K562 (cell line): ENCODE data around the gene BTG2. TPM values are rescaled to one million over a fixed set of nuclear protein-coding genes. Genes with fewer than 3 reads are reported as not detected.

ENCODE experiments used
- ATAC-seq: fragments of 200-7000 bp; cut with Tn5 transposase; 3 replicates; pipeline ENCODE4 v1.9.1; 2020; ENCODE audit warnings: moderate library complexity
- BruUV-seq: library from RNA; stranded (reverse); fragments of 400-500 nt; replicated peaks from 2 replicates; lab custom pipeline; 2021; lab: Mats Ljungman, UMichigan
- CTCF ChIA-PET: fragments of 300-600 bp; formaldehyde crosslinking; extraction: SDS; loops from one replicate; lab custom pipeline; 2021; ENCODE audit warnings: low intra/inter-chr PET ratio; lab: Yijun Ruan, JAX
- POLR2A ChIA-PET: fragments of 300-600, 350-650 bp; sonication (Branson Sonifier 250); formaldehyde crosslinking; extraction: SDS; loops from one replicate; lab custom pipeline; 2021; ENCODE audit warnings: antibody characterized with exemption, inconsistent platforms; lab: Yijun Ruan, JAX
- DNase-seq, 4 experiments: peaks; one replicate each; pipeline versions ENCODE4 v3.0.0 to v3.0.0-alpha.2; 2011 to 2018; ENCODE audit warnings: low spot score in 3 of 4, mixed read lengths in 3 of 4; ENCODE audit errors: extremely low read depth in 1 of 4
- FAIRE-seq: peaks from 2 replicates; lab custom pipeline; 2011; peaks lifted over from hg19 to GRCh38; lab: Jason Lieb, UNC
- H2AFZ ChIP-seq: 2 replicates; pipeline ENCODE4 v1.6.0; 2011; ENCODE audit warnings: low read depth, low read length, control low read depth, inconsistent platforms
- H3K27ac ChIP-seq: fragments of 200-600 bp; 3 replicates; pipeline ENCODE4 v1.8.0; 2011; ENCODE audit warnings: low read depth, mild to moderate bottlenecking, control low read depth, inconsistent platforms, low read length, moderate library complexity, mixed read lengths; ENCODE audit errors: extremely low read depth
- H3K27me3 ChIP-seq, 2 experiments: fragments of 300-600 bp in 1 of 2; 2 replicates in 1 of 2; 3 replicates in 1 of 2; pipeline versions ENCODE4 v1.6.0 to v1.8.0; 2011; ENCODE audit warnings: inconsistent platforms in 2 of 2, low read length in 2 of 2, mild to moderate bottlenecking in 1 of 2, mixed read lengths in 1 of 2, moderate library complexity in 1 of 2; ENCODE audit not compliant: control insufficient read depth in 2 of 2, insufficient read depth in 2 of 2
- H3K36me3 ChIP-seq: fragments of 300-600 bp; 3 replicates; pipeline ENCODE4 v1.8.0; 2011; ENCODE audit warnings: mild to moderate bottlenecking, low read length, inconsistent platforms; ENCODE audit not compliant: control insufficient read depth, insufficient read depth
- H3K4me1 ChIP-seq, 2 experiments: fragments of 200-600 bp in 1 of 2; replicated peaks in 1 of 2; 2 replicates in 1 of 2; 3 replicates in 1 of 2; pipeline versions ENCODE4 v1.5.1 to v1.8.0; 2011; ENCODE audit warnings: inconsistent platforms in 2 of 2, low read length in 2 of 2, mild to moderate bottlenecking in 1 of 2, mixed read lengths in 1 of 2, moderate library complexity in 1 of 2; ENCODE audit not compliant: control insufficient read depth in 2 of 2, insufficient read depth in 2 of 2
- H3K4me2 ChIP-seq: 2 replicates; pipeline ENCODE4 v1.6.1; 2011; ENCODE audit warnings: low read length, control low read depth, inconsistent platforms, mixed read lengths; ENCODE audit not compliant: insufficient read depth
- H3K4me3 ChIP-seq: fragments of 200-600 bp; sonication (generic), shearing (Covaris generic); 2 replicates; pipeline ENCODE4 v1.5.1; 2016; ENCODE audit warnings: control low read depth, inconsistent platforms
- H3K79me2 ChIP-seq: fragments of 200-600 bp; 3 replicates; pipeline ENCODE4 v1.8.0; 2011; ENCODE audit warnings: low read length, inconsistent platforms; ENCODE audit not compliant: control insufficient read depth, insufficient read depth
- H3K9ac ChIP-seq, 2 experiments: 2 replicates each; pipeline versions ENCODE4 v1.6.0 to v1.6.1; 2011; ENCODE audit warnings: low read depth in 2 of 2, low read length in 2 of 2, control low read depth in 1 of 2, inconsistent platforms in 1 of 2, mild to moderate bottlenecking in 1 of 2, mixed read lengths in 1 of 2; ENCODE audit not compliant: insufficient read depth in 1 of 2
- H3K9me1 ChIP-seq: one replicate; pipeline ENCODE4 v1.6.0; 2011; ENCODE audit warnings: inconsistent platforms, mild to moderate bottlenecking, low read length, moderate library complexity; ENCODE audit not compliant: control insufficient read depth, insufficient read depth
- H3K9me3 ChIP-seq: replicated peaks from 2 replicates; pipeline ENCODE4 v1.5.1; 2011; ENCODE audit warnings: low read depth, low read length, inconsistent platforms; ENCODE audit not compliant: control insufficient read depth, insufficient read depth
- H4K20me1 ChIP-seq: replicated peaks from 2 replicates; pipeline ENCODE4 v1.6.1; 2011; ENCODE audit warnings: low read length, inconsistent platforms, mixed read lengths; ENCODE audit not compliant: control insufficient read depth, insufficient read depth
- HCFC1 ChIP-seq: IDR thresholded peaks from 2 replicates; pipeline ENCODE4 v1.6.1; 2012; ENCODE audit warnings: low read depth, low read length, improper control_type of control experiment
- KAT8 ChIP-seq: fragments of 450-650 bp; IDR thresholded peaks from 2 replicates; pipeline ENCODE4 v1.6.1; 2016; ENCODE audit warnings: low read depth, mild to moderate bottlenecking
- PTTG1 ChIP-seq: fragments of 450-650 bp; IDR thresholded peaks from 2 replicates; pipeline ENCODE4 v1.6.1; 2016; ENCODE audit warnings: low read depth, mild to moderate bottlenecking, missing genetic modification characterization, missing compliant biosample characterization
- SIN3A ChIP-seq, 2 experiments: fragments of 150-350 bp in 1 of 2; IDR thresholded peaks; 2 replicates each; pipeline ENCODE4 v1.6.1; 2011 to 2016; ENCODE audit warnings: borderline replicate concordance in 2 of 2, low read depth in 2 of 2, low read length in 2 of 2, mild to moderate bottlenecking in 2 of 2, moderate library complexity in 2 of 2; ENCODE audit not compliant: control insufficient read depth in 1 of 2
- SNRNP70 ChIP-seq: fragments of 200-400 bp; formaldehyde crosslinking; optimal IDR thresholded peaks from 2 replicates; pipeline ENCODE3; 2017; ENCODE audit warnings: low read depth, low read length
- ZNF347 ChIP-seq: fragments of 450-650 bp; formaldehyde crosslinking; IDR thresholded peaks from 2 replicates; pipeline ENCODE4 v1.4.0; 2020; ENCODE audit warnings: low read depth, mild to moderate bottlenecking, moderate library complexity
- WGBS: fragments of 100-300 bp; shearing (Covaris generic); methylation state at CpG from one replicate; pipeline ENCODE4 v1.1.6; 2016; ENCODE audit warnings: low coverage, mixed read lengths; ENCODE audit not compliant: insufficient coverage; ENCODE audit errors: missing lambda C conversion rate; 5-methylcytosine and 5-hydroxymethylcytosine counted together
- in situ Hi-C: fragments of 300-500 bp; cut with MboI; formaldehyde crosslinking; loops from 4 replicates; pipeline ENCODE4 v1.15.0; 2018; ENCODE audit warnings: inconsistent platforms, mixed read lengths
- intact Hi-C: fragments of 100-400 bp; cut with micrococcal nuclease; formaldehyde crosslinking; loops from 2 replicates; pipeline ENCODE4 v1.14.2; 2022
- polyA plus RNA-seq, 8 experiments: library from polyadenylated mRNA; depleted of rRNA in 4 of 8; stranded (reverse) in 5 of 8; unstranded in 3 of 8; fragments of >200 nt; fragmentation: Nextera tagmentation in 2 of 8; fragmentation: Illumina TruSeq in 1 of 8; extraction: Ambion mirVana in 2 of 8; extraction: Trizol in 1 of 8; gene quantifications; 2 replicates each; pipeline versions ENCODE4 v1.2.1 to v1.2.3, GENCODE V29; 2011 to 2014; ENCODE audit warnings: inconsistent platforms in 1 of 8, missing spikeins in 1 of 8
- total RNA-seq, 7 experiments: library from RNA; depleted of rRNA in 6 of 7; stranded (reverse); fragments of >200 nt in 6 of 7; fragmentation: Illumina TruSeq in 2 of 7; extraction: Trizol in 2 of 7; gene quantifications; 2 replicates each; pipeline versions ENCODE4 v1.2.1 to v1.2.3, GENCODE V29; 2011 to 2021; ENCODE audit warnings: low replicate concordance in 1 of 7

The BTG2 gene
- total and polyA plus RNA-seq, 9 of the 15 experiments (the other 6 are each of a cell fraction or from before 2014, with no cell fraction given) = 2.3 to 41.9 (median 8.7) TPM

GRCh38 chr1:203354246-203354645, 48.9 kb downstream of the BTG2 start:
- in situ Hi-C loops = loop anchor here (5.0 kb wide), 1 partner anchor 348 kb away; no protein-coding TSS in a partner anchor
- no TSS peak for BruUV-seq
- intact Hi-C loops = no loop called here
- ChIA-PET POLR2A (interaction anchor here (1.1 to 1.2 kb wide), 2 partner anchors 12 to 33 kb away, joined by 3 read pairs; no protein-coding TSS in a partner anchor), CTCF (no interaction called here)
- Histone ChIP-seq H3K9me3 (no peaks in the 10 kb centered on the region), H3K9ac (no peak overlapping the region), H3K4me3 (no peak overlapping the region), H3K4me2 (no peak overlapping the region), H3K27me3 (peaks cover 23 to 41% of the 10 kb centered on the region in 2 experiments), H4K20me1 (0 out of 2 replicates have a peak, but pooled peaks cover 8% of the 10 kb centered on the region), H3K27ac (no peak overlapping the region), H2AFZ (no peak overlapping the region), H3K79me2 (no peaks in the 10 kb centered on the region), H3K4me1 (no peaks in the 10 kb centered on the region), H3K36me3 (no peaks in the 10 kb centered on the region), H3K9me1 (no peaks in the 10 kb centered on the region)
- DNase-seq (no peak), FAIRE-seq (no peak), ATAC-seq (no peak)
- WGBS = 0% methylated on average over 2 of the region's 2 CpGs
- TF ChIP-seq SNRNP70 (no peak), ZNF347 (no peak), KAT8 (no peak), PTTG1 (tag) (no peak), SIN3A (IDR thresholded peaks at IDR 0.05; ENCODE audit: borderline replicate concordance in 2 of 2, control insufficient read depth in 1 of 2, low read depth in 2 of 2, low read length in 2 of 2) (no peak), HCFC1 (no peak)
